Naive thymus-derived CD8-positive, alpha-beta T cell (primary cell): ENCODE results near the gene LRRFIP1. TPM values are rescaled to one million over a fixed set of nuclear protein-coding genes. Genes with fewer than 3 reads are reported as not detected.

Experiments
- ATAC-seq, 2 donors: fragments of 150-1000 bp; cut with Tn5 transposase in 1 of 2; sonication (Bioruptor Pico), chemical (Tn5 transposase) in 1 of 2; 1 replicate in 1 of 2; 2 replicates in 1 of 2; pipeline ENCODE4 v1.10.0; 2021; ENCODE audit warnings: mild to moderate bottlenecking in 2 of 2, moderate library complexity in 2 of 2
- POLR2A ChIA-PET: fragments of 350-600 bp; sonication (Branson Sonifier 250); formaldehyde crosslinking; loops from one replicate; lab custom pipeline; 2021; ENCODE audit warnings: antibody characterized with exemption; lab: Charles Lee
- DNase-seq, 10 donors: peaks; one replicate each; pipeline versions ENCODE4 v3.0.0 to v3.0.0-alpha.2; 2020 to 2022
- H3K27ac Mint-ChIP-seq, 10 donors: one replicate each; pipeline ENCODE4 v1.8.0; 2020 to 2022; ENCODE audit warnings: mild to moderate bottlenecking in 10 of 10, mixed read lengths in 10 of 10, moderate library complexity in 4 of 10, inconsistent platforms in 1 of 10
- H3K27me3 Mint-ChIP-seq, 5 donors: one replicate each; pipeline ENCODE4 v1.8.0; 2021 to 2022; ENCODE audit warnings: mixed read lengths in 5 of 5
- H3K36me3 Mint-ChIP-seq, 3 donors: one replicate each; pipeline ENCODE4 v1.8.0; 2020 to 2022; ENCODE audit warnings: mixed read lengths in 3 of 3, mild to moderate bottlenecking in 2 of 3, inconsistent platforms in 1 of 3
- H3K4me1 Mint-ChIP-seq, 4 donors: one replicate each; pipeline ENCODE4 v1.8.0; 2021 to 2022; ENCODE audit warnings: mixed read lengths in 4 of 4
- H3K4me3 Mint-ChIP-seq, 10 donors: one replicate each; pipeline ENCODE4 v1.8.0; 2020 to 2022; ENCODE audit warnings: mild to moderate bottlenecking in 10 of 10, mixed read lengths in 10 of 10, moderate library complexity in 6 of 10, inconsistent platforms in 1 of 10
- H3K9me3 Mint-ChIP-seq, 9 donors: one replicate each; pipeline ENCODE4 v1.8.0; 2020 to 2022; ENCODE audit warnings: mixed read lengths in 9 of 9, mild to moderate bottlenecking in 3 of 9, inconsistent platforms in 1 of 9, moderate library complexity in 1 of 9
- polyA plus RNA-seq, 3 donors: library from polyadenylated mRNA; unstranded; fragments of 300-500 nt; fragmentation: Illumina TruSeq; gene quantifications; one replicate each; pipeline ENCODE4 v1.2.3, GENCODE V29; 2021
- total RNA-seq, 8 experiments: library from RNA in 2 of 8; stranded (reverse) in 2 of 8; gene quantifications; one replicate each; pipeline ENCODE4 v1.2.3 and lab custom pipeline; 2021 to 2026

Gene LRRFIP1
- total and polyA plus RNA-seq, 5 experiments from 2014 or later: 72.9 to 103 (median 91.8) TPM

- Mint-ChIP-seq H3K27me3 (peaks cover 0 to 4% (median 0%) of the 10 kb centered on the region in 5 donors), H3K27ac (peak overlapping the region in 2 of 10 donors; percentile 34 to 52), H3K4me3 (no peak overlapping the region), H3K4me1 (peaks cover 0 to 10% (median 4%) of the 10 kb centered on the region in 4 donors), H3K9me3 (peaks cover 0 to 12% (median 3%) of the 10 kb centered on the region in 9 donors), H3K36me3 (peaks cover 10 to 21% (median 13%) of the 10 kb centered on the region in 3 donors)
- no peak for ATAC-seq
- POLR2A ChIA-PET: no interaction called here
- no peak for DNase-seq
Observed at GRCh38 chr2:237649541-237650454, 22.4 kb downstream of the LRRFIP1 start.

- peaks cover 0 to 12% (median 3%) of the 10 kb centered on the region in 9 donors for H3K9me3 Mint-ChIP-seq
- no peak for DNase-seq
- H3K4me3 Mint-ChIP-seq: no peak overlapping the region
- POLR2A ChIA-PET: no interaction called here
- no peak overlapping the region for H3K27ac Mint-ChIP-seq
- no peak for ATAC-seq
- peaks cover 6 to 19% (median 13%) of the 10 kb centered on the region in 3 donors for H3K36me3 Mint-ChIP-seq
- H3K4me1 Mint-ChIP-seq: peaks cover 3 to 15% (median 5%) of the 10 kb centered on the region in 4 donors
- peaks cover 0 to 4% (median 0%) of the 10 kb centered on the region in 5 donors for H3K27me3 Mint-ChIP-seq
Observed at GRCh38 chr2:237650455-237650850, 23.1 kb downstream of the LRRFIP1 start.

GRCh38 chr2:237651761-237652160 lies 24.4 kb downstream of the LRRFIP1 start:
- Mint-ChIP-seq H3K4me3 (no peak overlapping the region), H3K9me3 (peaks cover 0 to 12% (median 3%) of the 10 kb centered on the region in 9 donors), H3K27ac (peak overlapping the region in 1 of 10 donors; percentile 28), H3K36me3 (peaks cover 4 to 12% (median 12%) of the 10 kb centered on the region in 3 donors), H3K27me3 (peaks cover 0 to 4% (median under 1%) of the 10 kb centered on the region in 5 donors), H3K4me1 (peaks cover 5 to 17% (median 8%) of the 10 kb centered on the region in 4 donors)
- POLR2A ChIA-PET: no interaction called here
- no peak for ATAC-seq
- no peak for DNase-seq

- H3K4me3 Mint-ChIP-seq: no peak overlapping the region
- H3K27me3 Mint-ChIP-seq: peaks cover 0 to 6% (median 3%) of the 10 kb centered on the region in 5 donors
- ATAC-seq (no peak), DNase-seq (no peak)
- H3K9me3 Mint-ChIP-seq: peaks cover 0 to 8% (median 3%) of the 10 kb centered on the region in 9 donors
- H3K4me1 Mint-ChIP-seq: peaks cover 2 to 17% (median 8%) of the 10 kb centered on the region in 4 donors
- peak overlapping the region in 1 of 10 donors; percentile 28 for H3K27ac Mint-ChIP-seq
- peaks cover 0 to 12% (median 7%) of the 10 kb centered on the region in 3 donors for H3K36me3 Mint-ChIP-seq
- POLR2A ChIA-PET: no interaction called here
Observed at GRCh38 chr2:237652181-237652580, 24.8 kb downstream of the LRRFIP1 start.

GRCh38 chr2:237652854-237653253 lies 25.5 kb downstream of the LRRFIP1 start:
- POLR2A ChIA-PET: no interaction called here
- peak overlapping the region in 1 of 10 donors; percentile 39 for H3K27ac Mint-ChIP-seq

GRCh38 chr2:237653776-237654558 lies 26.6 kb downstream of the LRRFIP1 start:
- peaks cover 2 to 17% (median 8%) of the 10 kb centered on the region in 4 donors for H3K4me1 Mint-ChIP-seq
- peaks cover 0 to 12% (median 7%) of the 10 kb centered on the region in 3 donors for H3K36me3 Mint-ChIP-seq
- peaks cover 0 to 8% (median 3%) of the 10 kb centered on the region in 9 donors for H3K9me3 Mint-ChIP-seq
- DNase-seq (no peak), ATAC-seq (no peak)
- peaks cover 0 to 6% (median 3%) of the 10 kb centered on the region in 5 donors for H3K27me3 Mint-ChIP-seq
- POLR2A ChIA-PET: no interaction called here
- H3K27ac Mint-ChIP-seq: no peak overlapping the region
- no peak overlapping the region for H3K4me3 Mint-ChIP-seq

More at GRCh38 chr2:237652854-237653253, 25.5 kb downstream of the LRRFIP1 start:
- Mint-ChIP-seq H3K4me1 (peaks cover 2 to 17% (median 8%) of the 10 kb centered on the region in 4 donors), H3K4me3 (no peak overlapping the region), H3K27me3 (peaks cover 0 to 6% (median 3%) of the 10 kb centered on the region in 5 donors), H3K36me3 (peaks cover 0 to 12% (median 7%) of the 10 kb centered on the region in 3 donors), H3K9me3 (peaks cover 0 to 8% (median 3%) of the 10 kb centered on the region in 9 donors)
- DNase-seq: no peak
- ATAC-seq: no peak

GRCh38 chr2:237657063-237657462 lies 29.7 kb downstream of the LRRFIP1 start:
- H3K9me3 Mint-ChIP-seq: peaks cover 0 to 6% (median 0%) of the 10 kb centered on the region in 9 donors
- H3K36me3 Mint-ChIP-seq: peaks cover 0 to 8% (median 4%) of the 10 kb centered on the region in 3 donors
- H3K4me3 Mint-ChIP-seq: no peak overlapping the region
- no peak for DNase-seq
- peaks cover 2 to 17% (median 8%) of the 10 kb centered on the region in 4 donors for H3K4me1 Mint-ChIP-seq
- peaks cover 1 to 6% (median 3%) of the 10 kb centered on the region in 5 donors for H3K27me3 Mint-ChIP-seq
- no peak overlapping the region for H3K27ac Mint-ChIP-seq
- ATAC-seq: no peak
- POLR2A ChIA-PET: no interaction called here

GRCh38 chr2:237660381-237660900 lies 33.1 kb downstream of the LRRFIP1 start:
- no peak for ATAC-seq
- H3K36me3 Mint-ChIP-seq: no peaks in the 10 kb centered on the region

GRCh38 chr2:237661270-237661669 lies 33.9 kb downstream of the LRRFIP1 start:
- Mint-ChIP-seq H3K4me1 (peaks cover 7 to 20% (median 12%) of the 10 kb centered on the region in 4 donors), H3K9me3 (peaks cover 0 to 1% (median 0%) of the 10 kb centered on the region in 9 donors)

More at GRCh38 chr2:237660381-237660900, 33.1 kb downstream of the LRRFIP1 start:
- peaks cover 0 to 1% (median 0%) of the 10 kb centered on the region in 9 donors for H3K9me3 Mint-ChIP-seq
- no peak overlapping the region for H3K4me3 Mint-ChIP-seq
- peak in 1 of 10 donors; percentile 18 for DNase-seq
- H3K27me3 Mint-ChIP-seq: peaks cover 1 to 8% (median 3%) of the 10 kb centered on the region in 5 donors
- peak overlapping the region in 2 of 10 donors; percentile 50 to 77 for H3K27ac Mint-ChIP-seq
- H3K4me1 Mint-ChIP-seq: peaks cover 7 to 22% (median 16%) of the 10 kb centered on the region in 4 donors
- POLR2A ChIA-PET: no interaction called here

GRCh38 chr2:237661799-237662328 lies 34.5 kb downstream of the LRRFIP1 start:
- Mint-ChIP-seq H3K36me3 (no peaks in the 10 kb centered on the region), H3K9me3 (peaks cover 0 to 1% (median 0%) of the 10 kb centered on the region in 9 donors), H3K27me3 (peaks cover 1 to 7% (median 2%) of the 10 kb centered on the region in 5 donors), H3K4me1 (peaks cover 7 to 20% (median 13%) of the 10 kb centered on the region in 4 donors), H3K4me3 (no peak overlapping the region), H3K27ac (peak overlapping the region in 2 of 10 donors; percentile 47 to 67)
- DNase-seq (no peak), ATAC-seq (no peak)
- POLR2A ChIA-PET: interaction anchor here (0.6 kb wide), 1 partner anchor 307 kb away, joined by 3 read pairs; no protein-coding TSS in a partner anchor

More at GRCh38 chr2:237661270-237661669, 33.9 kb downstream of the LRRFIP1 start:
- POLR2A ChIA-PET: no interaction called here
- Mint-ChIP-seq H3K36me3 (no peaks in the 10 kb centered on the region), H3K27ac (peak overlapping the region in 1 of 10 donors; percentile 67), H3K4me3 (no peak overlapping the region), H3K27me3 (peaks cover 1 to 8% (median 3%) of the 10 kb centered on the region in 5 donors)
- DNase-seq (peak in 1 of 10 donors; percentile 30), ATAC-seq (no peak)

- no peaks in the 10 kb centered on the region for H3K36me3 Mint-ChIP-seq
- peak; percentile 80 to 88 for ATAC-seq
- peak overlapping the region in 5 of 10 donors; percentile 73 to 91 (median 82) for H3K27ac Mint-ChIP-seq
- POLR2A ChIA-PET: interaction anchor here (0.6 kb wide), 1 partner anchor 307 kb away, joined by 3 read pairs; no protein-coding TSS in a partner anchor
- DNase-seq: peak in 7 of 10 donors; percentile 27 to 65 (median 49)
- peaks cover 0 to 3% (median 0%) of the 10 kb centered on the region in 5 donors for H3K27me3 Mint-ChIP-seq
- H3K4me3 Mint-ChIP-seq: peak overlapping the region in 5 of 10 donors; percentile 22 to 40 (median 39)
- peaks cover 7 to 20% (median 13%) of the 10 kb centered on the region in 4 donors for H3K4me1 Mint-ChIP-seq
- no peaks in the 10 kb centered on the region for H3K9me3 Mint-ChIP-seq
Observed at GRCh38 chr2:237662671-237663093, 35.3 kb downstream of the LRRFIP1 start.
